Peyer's patch (tissue), 4 donors: Measurements from ENCODE around the gene EXOC3. TPM values are rescaled to one million over a fixed set of nuclear protein-coding genes. Genes with fewer than 3 reads are reported as not detected.

Experiments
- DNase-seq, 3 donors: peaks; one replicate each; pipeline ENCODE4 v3.0.0-alpha.2; 2017 to 2019
- H3K27ac ChIP-seq, 4 donors: fragments of 200-600 bp; sonication (generic); one replicate each; pipeline ENCODE4 v1.5.1; 2016 to 2019
- H3K27me3 ChIP-seq, 2 donors: fragments of 200-600 bp; sonication (generic); one replicate each; pipeline ENCODE4 v1.5.1; 2019
- H3K36me3 ChIP-seq, 3 donors: fragments of 200-600 bp; sonication (generic); one replicate each; pipeline ENCODE4 v1.5.1; 2016 to 2019
- H3K4me1 ChIP-seq, 4 donors: fragments of 200-600 bp; sonication (generic); one replicate each; pipeline ENCODE4 v1.5.1; 2016 to 2019
- H3K4me3 ChIP-seq, 4 donors: fragments of 200-600 bp; sonication (generic); 1 replicate in 3 of 4; 2 replicates in 1 of 4; pipeline ENCODE4 v1.5.1; 2016 to 2019; ENCODE audit warnings: mild to moderate bottlenecking in 1 of 4
- H3K9me3 ChIP-seq, 4 donors: fragments of 200-600 bp; sonication (generic); one replicate each; pipeline ENCODE4 v1.5.1; 2016 to 2019; ENCODE audit warnings: mild to moderate bottlenecking in 1 of 4
- CTCF ChIP-seq, 6 experiments: fragments of 450-650 bp in 4 of 6; fragments of 200-600 bp in 2 of 6; sonication (generic) in 1 of 6; IDR thresholded peaks; one replicate each; pipeline ENCODE4 v1.5.1; 2017 to 2019; ENCODE audit warnings: antibody characterized with exemption in 6 of 6, mild to moderate bottlenecking in 3 of 6, moderate library complexity in 1 of 6
- POLR2A ChIP-seq, 2 donors: fragments of 450-650 bp; IDR thresholded peaks; one replicate each; pipeline ENCODE4 v1.5.1; 2017; ENCODE audit warnings: antibody characterized with exemption in 2 of 2, mild to moderate bottlenecking in 2 of 2, moderate library complexity in 2 of 2
- total RNA-seq, 4 donors: library from RNA; depleted of rRNA; stranded (reverse); fragments of >200 nt; gene quantifications; one replicate each; pipeline ENCODE4 v1.1.0, GENCODE V29; 2016

Gene EXOC3
- total RNA-seq, 4 donors from 2014 or later: 74.3 to 201 (median 141) TPM

GRCh38 chr5:434443-435146 lies 8.4 kb upstream of the EXOC3 start:
- Histone ChIP-seq H3K27ac (no peak overlapping the region), H3K36me3 (no peaks in the 10 kb centered on the region), H3K4me1 (peaks cover 0 to 6% (median 0%) of the 10 kb centered on the region in 4 donors), H3K27me3 (no peaks in the 10 kb centered on the region), H3K4me3 (no peak overlapping the region), H3K9me3 (no peaks in the 10 kb centered on the region)
- TF ChIP-seq CTCF (IDR thresholded peaks at IDR 0.05) (no peak), POLR2A (IDR thresholded peaks at IDR 0.05) (no peak)
- peak in 2 of 3 donors; percentile 34 to 43 for DNase-seq

- TF ChIP-seq CTCF (IDR thresholded peaks at IDR 0.05) (no peak), POLR2A (IDR thresholded peaks at IDR 0.05) (no peak)
- H3K9me3 ChIP-seq: no peaks in the 10 kb centered on the region
- no peak overlapping the region for H3K27ac ChIP-seq
- no peak overlapping the region for H3K4me3 ChIP-seq
- H3K36me3 ChIP-seq: no peaks in the 10 kb centered on the region
- no peaks in the 10 kb centered on the region for H3K4me1 ChIP-seq
- no peaks in the 10 kb centered on the region for H3K27me3 ChIP-seq
- DNase-seq: peak in 2 of 3 donors; percentile 33 to 35
Observed at GRCh38 chr5:435156-435790, 7.7 kb upstream of the EXOC3 start.

GRCh38 chr5:435961-436640 lies 6.9 kb upstream of the EXOC3 start:
- Histone ChIP-seq H3K27me3 (no peaks in the 10 kb centered on the region), H3K4me3 (no peak overlapping the region), H3K36me3 (no peaks in the 10 kb centered on the region), H3K9me3 (no peaks in the 10 kb centered on the region), H3K4me1 (no peaks in the 10 kb centered on the region), H3K27ac (no peak overlapping the region)
- no peak for TF ChIP-seq POLR2A (IDR thresholded peaks at IDR 0.05)
- TF ChIP-seq CTCF (IDR thresholded peaks at IDR 0.05): peak in 2 of 6 experiments; percentile 32 to 36
- peak in 2 of 3 donors; percentile 40 to 49 for DNase-seq

- DNase-seq: peak in 1 of 3 donors; percentile 25
- no peaks in the 10 kb centered on the region for H3K4me1 ChIP-seq
- H3K9me3 ChIP-seq: no peaks in the 10 kb centered on the region
- no peaks in the 10 kb centered on the region for H3K36me3 ChIP-seq
- TF ChIP-seq CTCF (IDR thresholded peaks at IDR 0.05) (no peak), POLR2A (IDR thresholded peaks at IDR 0.05) (no peak)
- H3K4me3 ChIP-seq: no peak overlapping the region
- H3K27ac ChIP-seq: no peak overlapping the region
- H3K27me3 ChIP-seq: no peaks in the 10 kb centered on the region
Observed at GRCh38 chr5:436641-436975, 6.4 kb upstream of the EXOC3 start.

GRCh38 chr5:437281-437771 lies 5.7 kb upstream of the EXOC3 start:
- no peaks in the 10 kb centered on the region for H3K27me3 ChIP-seq
- no peaks in the 10 kb centered on the region for H3K36me3 ChIP-seq
- H3K4me1 ChIP-seq: peaks cover 0 to 5% (median 5%) of the 10 kb centered on the region in 4 donors
- TF ChIP-seq POLR2A (IDR thresholded peaks at IDR 0.05): no peak
- TF ChIP-seq CTCF (IDR thresholded peaks at IDR 0.05): no peak
- H3K4me3 ChIP-seq: no peak overlapping the region
- peak in 2 of 3 donors; percentile 33 to 45 for DNase-seq
- no peaks in the 10 kb centered on the region for H3K9me3 ChIP-seq
- no peak overlapping the region for H3K27ac ChIP-seq
